Osteoblast (primary cell): ENCODE data around the gene MYO5B. TPM values are rescaled to one million over a fixed set of nuclear protein-coding genes. Genes with fewer than 3 reads are reported as not detected.

Source experiments
- DNase-seq: peaks from one replicate; pipeline ENCODE4 v3.0.0; 2011; ENCODE audit warnings: low spot score, mixed read lengths; ENCODE audit not compliant: insufficient read length; ENCODE audit errors: missing footprints
- H2AFZ ChIP-seq: 2 replicates; pipeline ENCODE4 v1.6.0; 2011; ENCODE audit warnings: mild to moderate bottlenecking, low read length
- H3K27ac ChIP-seq: 2 replicates; pipeline ENCODE4 v1.5.1; 2011; ENCODE audit warnings: mild to moderate bottlenecking, low read depth, low read length, moderate library complexity
- H3K27me3 ChIP-seq: 2 replicates; pipeline ENCODE4 v1.6.0; 2012; ENCODE audit warnings: mild to moderate bottlenecking, control low read depth, inconsistent platforms, low read length, moderate library complexity; ENCODE audit not compliant: insufficient read depth
- H3K36me3 ChIP-seq: 2 replicates; pipeline ENCODE4 v1.5.1; 2011; ENCODE audit warnings: mild to moderate bottlenecking, low read length, control low read depth, moderate library complexity; ENCODE audit not compliant: insufficient read depth
- H3K4me1 ChIP-seq: 2 replicates; pipeline ENCODE4 v1.5.1; 2011; ENCODE audit warnings: mild to moderate bottlenecking, low read length, control low read depth, moderate library complexity; ENCODE audit not compliant: insufficient read depth
- H3K4me2 ChIP-seq: 2 replicates; pipeline ENCODE4 v1.6.0; 2011; ENCODE audit warnings: mild to moderate bottlenecking, low read length; ENCODE audit not compliant: insufficient read depth
- H3K4me3 ChIP-seq: fragments of 200-600 bp; sonication (generic); 3 replicates; pipeline ENCODE4 v1.5.1; 2012; ENCODE audit warnings: mild to moderate bottlenecking, low read length, inconsistent platforms; ENCODE audit not compliant: insufficient read depth
- H3K79me2 ChIP-seq: 2 replicates; pipeline ENCODE4 v1.6.0; 2012; ENCODE audit warnings: mild to moderate bottlenecking, low read length, control low read depth, inconsistent platforms; ENCODE audit not compliant: insufficient read depth
- H3K9me3 ChIP-seq: 2 replicates; pipeline ENCODE4 v1.5.1; 2011; ENCODE audit warnings: low read depth, low read length, control low read depth
- H4K20me1 ChIP-seq: 2 replicates; pipeline ENCODE4 v1.6.0; 2012; ENCODE audit warnings: mild to moderate bottlenecking, low read length, control low read depth; ENCODE audit not compliant: insufficient read depth
- total RNA-seq: library from RNA; depleted of rRNA; stranded (reverse); fragments of >200 nt; gene quantifications from 2 replicates; pipeline ENCODE4 v1.2.3, GENCODE V29; 2012
- TF ChIP-seq, protein P1 (sequence below): IDR thresholded peaks from 2 replicates; pipeline ENCODE4 v1.5.1; 2011; ENCODE audit warnings: mild to moderate bottlenecking, low read depth, low read length, moderate library complexity; ENCODE audit errors: extremely low read depth

MYO5B gene
- total RNA-seq, 1 donor, result 0.36 TPM

DNA sequence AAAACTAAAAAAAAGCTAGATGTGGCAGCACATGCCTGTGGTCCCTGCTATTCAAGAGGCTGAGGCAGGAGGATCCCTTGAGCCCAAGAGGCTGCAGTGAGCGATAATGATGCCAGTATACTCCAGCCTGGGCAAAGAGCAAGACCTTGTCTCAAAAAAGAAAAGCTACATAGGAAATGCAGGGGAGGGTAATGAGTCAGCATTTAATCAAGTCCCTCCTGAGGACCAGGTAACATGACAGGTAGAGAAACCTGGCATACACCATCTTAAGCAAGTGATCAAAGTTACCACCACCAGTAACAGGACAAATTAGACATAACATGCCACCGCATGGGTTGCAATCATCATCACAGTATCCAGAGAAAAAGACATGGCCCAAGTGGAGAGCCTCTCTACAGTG is 25.8 kb downstream of the MYO5B start:
- H3K4me3 ChIP-seq, result no peak overlapping the region
- H3K36me3 ChIP-seq, result no peaks in the 10 kb centered on the region
- H3K79me2 ChIP-seq, result no peaks in the 10 kb centered on the region
- peaks cover 11% of the 10 kb centered on the region for H3K27me3 ChIP-seq
- no peaks in the 10 kb centered on the region for H3K9me3 ChIP-seq
- H3K27ac ChIP-seq, result no peak overlapping the region
- DNase-seq, result no peak
- no peak overlapping the region for H3K4me2 ChIP-seq
- no peak overlapping the region for H2AFZ ChIP-seq
- TF ChIP-seq, protein P1, sequence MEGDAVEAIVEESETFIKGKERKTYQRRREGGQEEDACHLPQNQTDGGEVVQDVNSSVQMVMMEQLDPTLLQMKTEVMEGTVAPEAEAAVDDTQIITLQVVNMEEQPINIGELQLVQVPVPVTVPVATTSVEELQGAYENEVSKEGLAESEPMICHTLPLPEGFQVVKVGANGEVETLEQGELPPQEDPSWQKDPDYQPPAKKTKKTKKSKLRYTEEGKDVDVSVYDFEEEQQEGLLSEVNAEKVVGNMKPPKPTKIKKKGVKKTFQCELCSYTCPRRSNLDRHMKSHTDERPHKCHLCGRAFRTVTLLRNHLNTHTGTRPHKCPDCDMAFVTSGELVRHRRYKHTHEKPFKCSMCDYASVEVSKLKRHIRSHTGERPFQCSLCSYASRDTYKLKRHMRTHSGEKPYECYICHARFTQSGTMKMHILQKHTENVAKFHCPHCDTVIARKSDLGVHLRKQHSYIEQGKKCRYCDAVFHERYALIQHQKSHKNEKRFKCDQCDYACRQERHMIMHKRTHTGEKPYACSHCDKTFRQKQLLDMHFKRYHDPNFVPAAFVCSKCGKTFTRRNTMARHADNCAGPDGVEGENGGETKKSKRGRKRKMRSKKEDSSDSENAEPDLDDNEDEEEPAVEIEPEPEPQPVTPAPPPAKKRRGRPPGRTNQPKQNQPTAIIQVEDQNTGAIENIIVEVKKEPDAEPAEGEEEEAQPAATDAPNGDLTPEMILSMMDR, result no peak
- H3K4me1 ChIP-seq, result no peaks in the 10 kb centered on the region
- H4K20me1 ChIP-seq, result no peaks in the 10 kb centered on the region

DNA sequence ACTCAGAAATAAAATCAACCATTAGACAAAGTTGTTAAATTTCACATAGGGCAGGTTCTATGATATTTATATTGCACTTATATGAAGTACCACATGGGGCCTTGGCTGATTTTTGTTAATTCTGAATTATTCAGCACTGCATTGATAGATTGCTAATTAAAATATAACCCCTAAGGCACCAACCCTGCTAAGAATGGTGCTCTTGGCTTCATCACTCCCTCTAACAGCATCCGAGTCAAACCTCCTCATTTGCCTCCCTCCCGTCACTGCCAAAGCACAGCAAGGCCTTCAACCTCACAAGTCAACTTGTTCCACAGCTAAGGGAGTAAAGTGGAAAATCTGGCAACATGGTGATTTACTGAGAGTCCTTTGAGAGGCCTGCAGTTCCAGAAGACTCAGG is 27.0 kb downstream of the MYO5B start:
- Histone ChIP-seq H4K20me1 (no peaks in the 10 kb centered on the region), H3K79me2 (no peaks in the 10 kb centered on the region), H3K36me3 (no peaks in the 10 kb centered on the region), H2AFZ (no peak overlapping the region), H3K27me3 (peaks cover 11% of the 10 kb centered on the region), H3K4me1 (no peaks in the 10 kb centered on the region), H3K4me2 (no peak overlapping the region), H3K9me3 (no peaks in the 10 kb centered on the region), H3K4me3 (no peak overlapping the region), H3K27ac (no peak overlapping the region)
- no peak for DNase-seq
- TF ChIP-seq, protein P1, result no peak

DNA sequence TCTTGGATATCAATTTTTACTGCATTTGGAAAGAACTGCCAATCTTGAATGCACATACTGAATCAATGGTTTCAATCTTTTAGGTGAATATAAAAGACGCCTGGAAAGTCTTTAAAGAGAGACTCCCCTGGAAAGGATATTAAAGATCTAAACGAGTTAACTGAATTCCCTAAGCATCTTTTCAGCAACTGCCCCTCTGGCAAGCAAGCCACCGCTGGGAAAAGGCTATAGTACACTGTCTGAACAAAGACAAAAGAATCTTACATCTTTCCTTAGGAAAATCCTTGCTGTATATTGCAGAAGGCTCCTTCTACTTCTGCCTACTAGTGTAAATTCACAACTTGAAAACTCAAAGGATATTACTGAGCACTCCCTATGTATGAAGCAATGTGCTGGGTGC is 28.0 kb downstream of the MYO5B start:
- TF ChIP-seq, protein P1, result no peak
- H3K27me3 ChIP-seq, result peaks cover 14% of the 10 kb centered on the region
- no peaks in the 10 kb centered on the region for H3K79me2 ChIP-seq
- no peak overlapping the region for H3K4me2 ChIP-seq
- H3K4me1 ChIP-seq, result no peaks in the 10 kb centered on the region
- no peaks in the 10 kb centered on the region for H3K36me3 ChIP-seq
- no peak overlapping the region for H3K4me3 ChIP-seq
- no peaks in the 10 kb centered on the region for H4K20me1 ChIP-seq
- DNase-seq, result no peak
- no peak overlapping the region for H2AFZ ChIP-seq
- no peaks in the 10 kb centered on the region for H3K9me3 ChIP-seq
- H3K27ac ChIP-seq, result no peak overlapping the region

DNA sequence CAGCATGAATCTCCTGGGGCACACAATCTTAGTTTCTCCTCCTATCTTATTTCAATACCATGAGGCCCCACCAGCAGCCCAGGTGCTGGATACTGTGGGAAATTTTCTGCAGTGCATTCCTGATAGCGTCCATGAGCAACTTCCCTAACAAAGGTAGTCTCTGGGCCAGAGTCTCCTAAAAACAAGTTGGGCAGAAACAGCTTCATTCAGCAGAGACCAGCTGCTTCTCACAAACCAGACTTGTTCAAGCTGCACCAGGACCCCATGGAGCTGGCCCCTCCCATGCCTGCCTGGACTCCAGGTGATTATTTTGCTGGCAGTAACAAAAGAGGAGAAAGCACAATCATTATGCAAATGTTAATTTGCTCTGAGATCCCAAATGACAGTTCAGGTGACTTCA is 31.4 kb downstream of the MYO5B start:
- Histone ChIP-seq H3K4me3 (no peak overlapping the region), H3K4me2 (no peak overlapping the region), H3K4me1 (no peaks in the 10 kb centered on the region), H3K27me3 (peaks cover 14% of the 10 kb centered on the region), H3K27ac (no peak overlapping the region), H3K9me3 (no peaks in the 10 kb centered on the region), H4K20me1 (no peaks in the 10 kb centered on the region), H2AFZ (no peak overlapping the region), H3K79me2 (no peaks in the 10 kb centered on the region), H3K36me3 (no peaks in the 10 kb centered on the region)
- no peak for DNase-seq
- TF ChIP-seq, protein P1, result no peak
